Kidney (tissue), 14 donors: ENCODE results near the gene SPIN2A. TPM values are rescaled to one million over a fixed set of nuclear protein-coding genes. Genes with fewer than 3 reads are reported as not detected.
"Not testable (repeated sequence)": the region's sequence is repeated elsewhere in the genome, so short reads cannot be mapped to it uniquely, and the experiment has no call there.

Experiments used
- DNase-seq, 5 donors: peaks; one replicate each; pipeline ENCODE4 v3.0.0-alpha.2; 2013 to 2020
- FAIRE-seq: peaks from 2 replicates; lab custom pipeline; 2012; peaks lifted over from hg19 to GRCh38; lab: Jason Lieb, UNC
- H3K27ac ChIP-seq, 2 donors: one replicate each; pipeline ENCODE4 v1.7.0; 2013; ENCODE audit warnings: low read depth in 2 of 2, low read length in 2 of 2, inconsistent platforms in 1 of 2
- H3K27me3 ChIP-seq: one replicate; pipeline ENCODE4 v1.7.1; 2013; ENCODE audit warnings: low read length, inconsistent platforms; ENCODE audit not compliant: control insufficient read depth, insufficient read depth
- H3K36me3 ChIP-seq, 3 donors: one replicate each; pipeline versions ENCODE4 v1.7.0 to v1.7.1; 2013; ENCODE audit warnings: low read length in 3 of 3, control low read depth in 1 of 3, inconsistent platforms in 1 of 3; ENCODE audit not compliant: insufficient read depth in 3 of 3, control insufficient read depth in 2 of 3
- H3K4me1 ChIP-seq, 3 donors: one replicate each; pipeline versions ENCODE4 v1.7.0 to v1.7.1; 2013; ENCODE audit warnings: low read length in 3 of 3, inconsistent platforms in 1 of 3, low read depth in 1 of 3; ENCODE audit not compliant: control insufficient read depth in 2 of 3, insufficient read depth in 2 of 3
- H3K4me3 ChIP-seq, 3 donors: one replicate each; pipeline versions ENCODE4 v1.7.0 to v1.8.1; 2013; ENCODE audit warnings: low read length in 3 of 3, control low read depth in 1 of 3, inconsistent platforms in 1 of 3
- H3K9ac ChIP-seq, 3 donors: one replicate each; pipeline versions ENCODE4 v1.7.0 to v1.7.1; 2013; ENCODE audit warnings: low read length in 3 of 3, control low read depth in 1 of 3, inconsistent platforms in 1 of 3
- H3K9me3 ChIP-seq, 3 donors: one replicate each; pipeline versions ENCODE4 v1.7.0 to v1.7.1; 2013; ENCODE audit warnings: low read length in 3 of 3, control low read depth in 1 of 3, inconsistent platforms in 1 of 3; ENCODE audit not compliant: control insufficient read depth in 2 of 3, insufficient read depth in 1 of 3
- intact Hi-C: fragments of 100-400 bp; cut with DNase I; formaldehyde crosslinking; loops from one replicate; pipeline ENCODE4 v1.11.1; 2022
- polyA plus RNA-seq: library from polyadenylated mRNA; stranded (reverse); fragments of 350-450 nt; fragmentation: Illumina TruSeq; extraction: RNeasy Lipid Tissue Mini Kit (QIAGEN cat#74804); gene quantifications from one replicate; pipeline ENCODE4 v1.2.3, GENCODE V29; 2014; ENCODE audit warnings: low read depth, low replicate concordance; ENCODE audit not compliant: insufficient read depth
- total RNA-seq: library from RNA; stranded (reverse); fragmentation: NEBNext Ultra II Directional; extraction: Animal tissue kit (Norgen Biotek cat#: 25700); gene quantifications from one replicate; pipeline ENCODE4 v1.2.1, GENCODE V29; 2021
- TF ChIP-seq, protein P1 (sequence below): IDR thresholded peaks from 3 replicates; pipeline ENCODE4 v1.5.1; 2012; ENCODE audit warnings: mild to moderate bottlenecking, moderate library complexity, borderline replicate concordance; ENCODE audit not compliant: insufficient read depth; ENCODE audit errors: extremely low read depth
- donor health status: control.
- donor health status: control.
- donor health status: control.
- donor health status: control.
- donor health status: control.
- donor health status: DM: yes; HTN: yes; CAD: no.
- donor health status: Normal renal cell carcinoma (clear cell type).

SPIN2A gene
- total and polyA plus RNA-seq, 2 donors from 2014 or later: 0.63 TPM; not detected in 1

DNA sequence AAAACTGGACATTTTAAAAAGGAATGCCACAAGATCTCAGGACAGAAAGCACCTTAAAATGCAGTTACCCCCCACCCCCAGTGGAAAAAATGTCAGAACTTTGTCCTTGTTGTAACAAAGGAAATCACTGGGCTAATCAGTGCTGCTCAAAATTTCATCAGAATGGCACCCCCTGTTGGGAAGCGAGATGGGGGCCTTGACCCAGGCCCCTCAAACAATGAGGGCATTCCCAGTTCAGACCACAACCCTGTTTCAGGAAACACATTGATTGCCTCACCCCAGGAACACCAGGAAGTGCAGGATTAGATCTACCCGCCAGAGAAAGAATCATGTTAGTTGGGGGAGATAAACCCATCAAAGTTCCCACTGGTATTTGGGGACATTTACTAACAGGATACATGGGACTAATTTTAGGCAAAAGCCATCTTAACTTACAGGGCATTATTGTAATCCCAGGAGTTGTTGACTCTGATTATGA lies 32.2 kb downstream of the SPIN2A start:
- Histone ChIP-seq H3K36me3 (no peaks in the 10 kb centered on the region), H3K4me3 (no peak overlapping the region), H3K27me3 (no peaks in the 10 kb centered on the region), H3K9ac (no peak overlapping the region), H3K4me1 (no peaks in the 10 kb centered on the region), H3K27ac (no peak overlapping the region), H3K9me3 (no peaks in the 10 kb centered on the region)
- TF ChIP-seq, protein P1, sequence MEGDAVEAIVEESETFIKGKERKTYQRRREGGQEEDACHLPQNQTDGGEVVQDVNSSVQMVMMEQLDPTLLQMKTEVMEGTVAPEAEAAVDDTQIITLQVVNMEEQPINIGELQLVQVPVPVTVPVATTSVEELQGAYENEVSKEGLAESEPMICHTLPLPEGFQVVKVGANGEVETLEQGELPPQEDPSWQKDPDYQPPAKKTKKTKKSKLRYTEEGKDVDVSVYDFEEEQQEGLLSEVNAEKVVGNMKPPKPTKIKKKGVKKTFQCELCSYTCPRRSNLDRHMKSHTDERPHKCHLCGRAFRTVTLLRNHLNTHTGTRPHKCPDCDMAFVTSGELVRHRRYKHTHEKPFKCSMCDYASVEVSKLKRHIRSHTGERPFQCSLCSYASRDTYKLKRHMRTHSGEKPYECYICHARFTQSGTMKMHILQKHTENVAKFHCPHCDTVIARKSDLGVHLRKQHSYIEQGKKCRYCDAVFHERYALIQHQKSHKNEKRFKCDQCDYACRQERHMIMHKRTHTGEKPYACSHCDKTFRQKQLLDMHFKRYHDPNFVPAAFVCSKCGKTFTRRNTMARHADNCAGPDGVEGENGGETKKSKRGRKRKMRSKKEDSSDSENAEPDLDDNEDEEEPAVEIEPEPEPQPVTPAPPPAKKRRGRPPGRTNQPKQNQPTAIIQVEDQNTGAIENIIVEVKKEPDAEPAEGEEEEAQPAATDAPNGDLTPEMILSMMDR: no peak
- DNase-seq (no peak), FAIRE-seq (no peak)
- intact Hi-C loops: no loop called here

DNA sequence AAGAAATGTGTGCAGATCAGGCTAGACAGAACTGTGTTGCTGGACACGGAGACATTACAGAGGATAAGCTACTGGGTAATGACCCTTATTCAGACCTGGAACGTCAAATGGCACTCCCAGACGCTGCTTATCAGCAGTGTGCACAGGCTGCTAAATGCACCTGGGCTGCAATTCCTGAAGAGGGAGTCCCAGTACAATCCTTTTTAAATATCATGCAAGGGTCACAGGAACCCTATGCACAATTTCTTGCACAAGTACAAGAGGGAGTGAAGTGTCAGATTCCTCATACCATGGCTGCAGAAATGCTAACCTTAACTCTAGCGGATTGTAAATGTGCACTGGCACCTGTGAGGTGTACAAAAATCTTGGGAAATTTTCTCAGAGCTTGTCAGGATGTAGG lies 32.8 kb downstream of the SPIN2A start:
- no peaks in the 10 kb centered on the region for H3K36me3 ChIP-seq
- TF ChIP-seq, protein P1: no peak
- no peaks in the 10 kb centered on the region for H3K27me3 ChIP-seq
- H3K4me3 ChIP-seq: no peak overlapping the region
- intact Hi-C loops: no loop called here
- no peak overlapping the region for H3K27ac ChIP-seq
- no peak overlapping the region for H3K9ac ChIP-seq
- no peak for DNase-seq
- peaks cover 0 to 1% (median 0%) of the 10 kb centered on the region in 3 donors for H3K9me3 ChIP-seq
- no peaks in the 10 kb centered on the region for H3K4me1 ChIP-seq
- FAIRE-seq: no peak

DNA sequence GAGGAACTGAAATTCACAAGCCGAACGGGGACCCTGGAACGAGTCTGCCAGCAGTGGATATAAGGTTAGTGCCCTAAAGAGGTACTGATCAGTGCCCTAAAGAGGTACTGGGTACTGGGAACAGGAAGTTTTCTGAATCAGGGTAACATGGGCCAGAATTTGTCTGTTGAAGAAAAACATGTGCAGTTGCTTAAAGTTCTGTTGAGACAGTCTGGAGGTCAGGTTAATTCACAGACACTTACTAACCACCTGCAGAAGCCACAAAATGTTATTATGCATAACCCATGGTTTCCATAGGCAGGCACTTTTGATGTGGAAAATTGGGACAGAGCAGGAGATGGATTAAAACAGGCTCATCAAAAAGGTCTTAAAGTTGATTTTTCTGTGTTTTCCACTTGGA lies 33.7 kb downstream of the SPIN2A start:
- Histone ChIP-seq H3K36me3 (no peaks in the 10 kb centered on the region), H3K4me3 (no peak overlapping the region), H3K27me3 (no peaks in the 10 kb centered on the region), H3K9ac (no peak overlapping the region), H3K4me1 (no peaks in the 10 kb centered on the region), H3K27ac (no peak overlapping the region), H3K9me3 (peaks cover 0 to 1% (median 0%) of the 10 kb centered on the region in 3 donors)
- TF ChIP-seq, protein P1: no peak
- intact Hi-C loops: no loop called here
- no peak for FAIRE-seq
- DNase-seq: no peak

DNA sequence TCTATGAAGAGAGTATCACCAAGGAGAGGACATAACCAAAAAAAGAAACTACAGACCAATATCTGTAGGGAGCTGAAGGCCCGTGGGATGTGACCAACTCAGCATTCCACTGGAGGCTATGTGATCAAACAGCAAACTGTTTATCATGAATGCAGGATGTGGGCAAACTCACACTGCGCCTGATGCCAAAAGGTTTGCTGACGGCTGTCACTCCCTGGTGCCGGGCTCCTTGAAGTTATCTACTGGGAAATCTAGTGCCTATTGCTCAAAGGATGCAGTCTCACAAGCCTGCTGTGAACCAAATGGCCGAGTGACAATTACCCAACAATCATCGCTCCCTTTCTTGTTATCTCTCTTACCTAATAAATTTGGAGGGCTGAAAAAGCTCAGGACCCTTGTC lies 34.3 kb downstream of the SPIN2A start:
- H3K9me3 ChIP-seq, H3K27ac ChIP-seq, intact Hi-C loops, H3K27me3 ChIP-seq, H3K36me3 ChIP-seq, H3K4me3 ChIP-seq, FAIRE-seq, DNase-seq, H3K4me1 ChIP-seq, H3K9ac ChIP-seq: not testable (repeated sequence)

Other genes starting within 250 kb of the SPIN2A start
- gene SPIN3, start 141.9 kb downstream of the SPIN2A start, total RNA-seq: 14.9 TPM
- gene SPIN3, start 141.9 kb downstream of the SPIN2A start, polyA plus RNA-seq: 4.9 TPM
- gene SPIN2B, start 15.8 kb downstream of the SPIN2A start, total RNA-seq: 13.7 TPM
- gene SPIN2B, start 15.8 kb downstream of the SPIN2A start, polyA plus RNA-seq: 10.9 TPM
- 17.0 TPM for gene FAAH2, start 149.3 kb upstream of the SPIN2A start, total RNA-seq
- 17.1 TPM for gene FAAH2, start 149.3 kb upstream of the SPIN2A start, polyA plus RNA-seq